Cardiac septum (tissue), 1 donor: Measurements from ENCODE around the gene CNN2. TPM values are rescaled to one million over a fixed set of nuclear protein-coding genes. Genes with fewer than 3 reads are reported as not detected.
A peak's percentile ranks its signal among the peaks of the same experiment; 100 is the strongest.

Experiments used
- DNase-seq: peaks from one replicate; pipeline ENCODE4 v3.0.0-alpha.2; 2020; ENCODE audit warnings: low spot score
- intact Hi-C: fragments of 100-400 bp; cut with DNase I; formaldehyde crosslinking; loops from one replicate; pipeline ENCODE4 v1.14.0; 2022
- long read RNA-seq: library from polyadenylated mRNA; unstranded; transcript quantifications from one replicate; pipeline ENCODE4 v2.0.0, GENCODE V29; 2021
- total RNA-seq: library from RNA; stranded (reverse); fragmentation: NEBNext Ultra II Directional; extraction: Animal tissue kit (Norgen Biotek cat#: 25700); gene quantifications from one replicate; pipeline ENCODE4 v1.2.1, GENCODE V29; 2021
- donor health status: DM: no; HTN: no; CAD: no.

Gene CNN2
- 44.8 TPM for total RNA-seq
- long read RNA-seq, transcript CNN2-206 (1 exons, 2,266 nt), result minor isoform, 9 of 38 reads
- long read RNA-seq, transcript CNN2-201 (7 exons, 2,179 nt), result major isoform, 24 of 38 reads
- long read RNA-seq, partial matches to known transcripts, result 1 of 38 reads
- long read RNA-seq, other reads (novel, unspliced or antisense), result 2 of 38 reads

GRCh38 chr19:1025960-1026782, at the start of gene CNN2:
TSS of gene CNN2 (plus strand) at chr19:1026608. CDS start at chr19:1026662, 54 bp downstream.
- DNase-seq, result peak; percentile 92
- intact Hi-C loops, result no loop called here

- intact Hi-C loops, result no loop called here
- DNase-seq, result no peak
Measured at GRCh38 chr19:977058-977464, 49.3 kb upstream of the CNN2 start.

GRCh38 chr19:979318-979741, 47.1 kb upstream of the CNN2 start:
- DNase-seq, result no peak
- intact Hi-C loops, result no loop called here

GRCh38 chr19:980133-980998, 46.0 kb upstream of the CNN2 start:
- intact Hi-C loops, result loop anchor here (5.0 kb wide), 2 partner anchors 123 to 208 kb away; partner anchors contain the start of gene CFD
- no peak for DNase-seq

- DNase-seq, result peak; percentile 89
- intact Hi-C loops, result loop anchor here (1.0 to 5.0 kb wide), 3 partner anchors 60 to 210 kb away; partner anchors contain the start of gene CFD
Measured at GRCh38 chr19:982567-983170, 43.7 kb upstream of the CNN2 start.

GRCh38 chr19:984165-984967, 42.0 kb upstream of the CNN2 start, which contains the start of gene WDR18:
TSS of gene WDR18 (plus strand) at chr19:984345. CDS start at chr19:984354, 9 bp downstream.
- DNase-seq, result peak; percentile 97
- intact Hi-C loops, result loop anchor here (5.0 kb wide), 2 partner anchors 127 to 212 kb away; partner anchors contain the start of gene CFD

GRCh38 chr19:986083-986482, 40.3 kb upstream of the CNN2 start:
- intact Hi-C loops, result no loop called here
- DNase-seq, result no peak

- no peak for DNase-seq
- intact Hi-C loops, result no loop called here
Measured at GRCh38 chr19:988081-988480, 38.3 kb upstream of the CNN2 start.

- intact Hi-C loops, result no loop called here
- no peak for DNase-seq
Measured at GRCh38 chr19:988510-988909, 37.9 kb upstream of the CNN2 start.

- no peak for DNase-seq
- intact Hi-C loops, result no loop called here
Measured at GRCh38 chr19:989381-990081, 36.9 kb upstream of the CNN2 start.

- intact Hi-C loops, result no loop called here
- no peak for DNase-seq
Measured at GRCh38 chr19:990119-990571, 36.3 kb upstream of the CNN2 start.

GRCh38 chr19:990746-991145, 35.7 kb upstream of the CNN2 start:
- DNase-seq, result no peak
- intact Hi-C loops, result no loop called here

- no peak for DNase-seq
- intact Hi-C loops, result no loop called here
Measured at GRCh38 chr19:991174-991931, 35.1 kb upstream of the CNN2 start.

GRCh38 chr19:991932-992669, 34.3 kb upstream of the CNN2 start:
- no peak for DNase-seq
- intact Hi-C loops, result no loop called here

- DNase-seq, result no peak
- intact Hi-C loops, result no loop called here
Measured at GRCh38 chr19:992670-993055, 33.7 kb upstream of the CNN2 start.

- intact Hi-C loops, result no loop called here
Measured at GRCh38 chr19:993361-993830, 33.0 kb upstream of the CNN2 start.

More at GRCh38 chr19:993361-993830, 33.0 kb upstream of the CNN2 start:
- DNase-seq, result no peak
